ENCODE data around the gene MRI1.

MRI1 gene

GRCh38 chr19:13813147-13813546, 48.8 kb downstream of the MRI1 start:
- no peak for TF ChIP-seq POLR2A (IDR thresholded peaks at IDR 0.05; ENCODE audit: low read length)
- no peak for TF ChIP-seq GATA1 (IDR thresholded peaks at IDR 0.05; ENCODE audit: low read depth, low read length)
- no peak for DNase-seq

- DNase-seq: no peak
Measured at GRCh38 chr19:13814550-13814949, 50.2 kb downstream of the MRI1 start.

GRCh38 chr19:13817018-13817614, 52.8 kb downstream of the MRI1 start:
- DNase-seq: peak in 1 of 2 experiments; percentile 45
- no peak for TF ChIP-seq POLR2A (IDR thresholded peaks at IDR 0.05; ENCODE audit: low read length)
- TF ChIP-seq GATA1 (IDR thresholded peaks at IDR 0.05; ENCODE audit: low read depth, low read length): no peak

More at GRCh38 chr19:13814550-13814949, 50.2 kb downstream of the MRI1 start:
- TF ChIP-seq POLR2A (IDR thresholded peaks at IDR 0.05; ENCODE audit: low read length) (no peak), GATA1 (IDR thresholded peaks at IDR 0.05; ENCODE audit: low read depth, low read length) (no peak)

GRCh38 chr19:13817615-13818371, 53.5 kb downstream of the MRI1 start:
- no peak for TF ChIP-seq POLR2A (IDR thresholded peaks at IDR 0.05; ENCODE audit: low read length)
- TF ChIP-seq GATA1 (IDR thresholded peaks at IDR 0.05; ENCODE audit: low read depth, low read length): no peak
- DNase-seq: peak; percentile 52 to 60

GRCh38 chr19:13819238-13819637, 54.9 kb downstream of the MRI1 start:
- no peak for TF ChIP-seq GATA1 (IDR thresholded peaks at IDR 0.05; ENCODE audit: low read depth, low read length)

GRCh38 chr19:13821292-13821691, 57.0 kb downstream of the MRI1 start:
- TF ChIP-seq GATA1 (IDR thresholded peaks at IDR 0.05; ENCODE audit: low read depth, low read length): no peak
- TF ChIP-seq POLR2A (IDR thresholded peaks at IDR 0.05; ENCODE audit: low read length): no peak
- no peak for DNase-seq

More at GRCh38 chr19:13819238-13819637, 54.9 kb downstream of the MRI1 start:
- no peak for DNase-seq

- no peak for DNase-seq
- no peak for TF ChIP-seq POLR2A (IDR thresholded peaks at IDR 0.05; ENCODE audit: low read length)
- no peak for TF ChIP-seq GATA1 (IDR thresholded peaks at IDR 0.05; ENCODE audit: low read depth, low read length)
Measured at GRCh38 chr19:13823256-13823655, 58.9 kb downstream of the MRI1 start.
